LNCaP clone FGC (cell line): ENCODE measurements around the gene SMNDC1.

Experiments
- DNase-seq: peaks from one replicate; pipeline ENCODE4 v3.0.0-alpha.2; 2011; ENCODE audit warnings: low read depth
- H3K4me3 ChIP-seq: 2 replicates; pipeline ENCODE4 v1.5.1; 2011; ENCODE audit warnings: mild to moderate bottlenecking, low read depth, low read length, control low read depth
- TF ChIP-seq, protein P1 (sequence below): IDR thresholded peaks from 2 replicates; pipeline ENCODE4 v1.5.1; 2012; ENCODE audit warnings: mild to moderate bottlenecking; ENCODE audit not compliant: control insufficient read depth, insufficient read depth; ENCODE audit errors: extremely low read depth

SMNDC1 gene

DNA sequence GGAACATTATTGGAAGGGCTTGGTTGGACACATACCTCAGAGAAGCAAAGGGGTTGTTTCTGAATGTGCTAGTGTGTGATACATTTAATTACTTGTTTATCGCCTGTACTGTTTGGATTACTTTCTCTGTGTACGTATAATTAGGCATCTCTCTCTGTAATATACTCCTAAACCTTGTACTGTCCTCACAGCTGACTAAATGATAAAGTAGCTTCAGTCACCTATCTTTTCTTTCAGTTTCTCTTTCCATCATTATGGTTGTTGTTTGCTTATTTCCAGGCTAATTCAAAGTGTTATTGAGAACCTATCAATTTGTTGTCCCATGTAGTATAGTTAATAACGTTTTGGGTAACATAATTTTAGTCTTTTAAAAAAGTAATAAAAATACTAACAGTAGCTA is 63.3 kb downstream of the SMNDC1 start:
- DNase-seq, result no peak
- TF ChIP-seq, protein P1, sequence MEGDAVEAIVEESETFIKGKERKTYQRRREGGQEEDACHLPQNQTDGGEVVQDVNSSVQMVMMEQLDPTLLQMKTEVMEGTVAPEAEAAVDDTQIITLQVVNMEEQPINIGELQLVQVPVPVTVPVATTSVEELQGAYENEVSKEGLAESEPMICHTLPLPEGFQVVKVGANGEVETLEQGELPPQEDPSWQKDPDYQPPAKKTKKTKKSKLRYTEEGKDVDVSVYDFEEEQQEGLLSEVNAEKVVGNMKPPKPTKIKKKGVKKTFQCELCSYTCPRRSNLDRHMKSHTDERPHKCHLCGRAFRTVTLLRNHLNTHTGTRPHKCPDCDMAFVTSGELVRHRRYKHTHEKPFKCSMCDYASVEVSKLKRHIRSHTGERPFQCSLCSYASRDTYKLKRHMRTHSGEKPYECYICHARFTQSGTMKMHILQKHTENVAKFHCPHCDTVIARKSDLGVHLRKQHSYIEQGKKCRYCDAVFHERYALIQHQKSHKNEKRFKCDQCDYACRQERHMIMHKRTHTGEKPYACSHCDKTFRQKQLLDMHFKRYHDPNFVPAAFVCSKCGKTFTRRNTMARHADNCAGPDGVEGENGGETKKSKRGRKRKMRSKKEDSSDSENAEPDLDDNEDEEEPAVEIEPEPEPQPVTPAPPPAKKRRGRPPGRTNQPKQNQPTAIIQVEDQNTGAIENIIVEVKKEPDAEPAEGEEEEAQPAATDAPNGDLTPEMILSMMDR, result no peak
- no peak overlapping the region for H3K4me3 ChIP-seq
